ENCODE measurements around the gene ZNF609. TPM values are rescaled to one million over a fixed set of nuclear protein-coding genes. Genes with fewer than 3 reads are reported as not detected.

ZNF609 gene
- total RNA-seq, 2 donors from 2014 or later, result 52.3 to 54.8 TPM

GRCh38 chr15:64691896-64692565, 231.7 kb downstream of the ZNF609 start:
- peaks cover 86% of the 10 kb centered on the region for H3K36me3 Mint-ChIP-seq (ENCODE audit: low read depth)
- WGBS, 2 experiments (ENCODE audit: insufficient coverage in 1 of 2, insufficient read length in 1 of 2), result 93% methylated on average over 5 to 9 of the region's 9 CpGs
- Histone ChIP-seq H3K9ac (ENCODE audit: extremely low read depth, low read length, poor library complexity, severe bottlenecking) (no peak overlapping the region), H3K9me3 (ENCODE audit: control insufficient read depth, low read length) (no peaks in the 10 kb centered on the region), H3K4me1 (ENCODE audit: control insufficient read depth, insufficient read depth, low read length) (peaks cover 19% of the 10 kb centered on the region), H3K27ac (ENCODE audit: low read depth, low read length) (no peak overlapping the region), H3K36me3 (ENCODE audit: control insufficient read depth, insufficient read depth, low read length) (peaks cover 84% of the 10 kb centered on the region), H3K4me3 (ENCODE audit: low read length) (no peak overlapping the region), H3K27me3 (ENCODE audit: control insufficient read depth, insufficient read depth, low read length, poor library complexity, severe bottlenecking) (no peaks in the 10 kb centered on the region)
- no peak for DNase-seq
- no peak overlapping the region for H3K4me3 Mint-ChIP-seq
- no peaks in the 10 kb centered on the region for H3K27me3 Mint-ChIP-seq (ENCODE audit: insufficient read depth)
- peaks cover 58% of the 10 kb centered on the region for H3K4me1 Mint-ChIP-seq
- H3K9me3 Mint-ChIP-seq, result no peaks in the 10 kb centered on the region
- TF ChIP-seq CTCF (conservative IDR thresholded peaks at IDR 0.05), result no peak
- peak overlapping the region; percentile 65 for H3K27ac Mint-ChIP-seq

- Histone ChIP-seq H3K4me1 (ENCODE audit: control insufficient read depth, insufficient read depth, low read length) (peaks cover 10% of the 10 kb centered on the region), H3K36me3 (ENCODE audit: control insufficient read depth, insufficient read depth, low read length) (peaks cover 77% of the 10 kb centered on the region), H3K9ac (ENCODE audit: extremely low read depth, low read length, poor library complexity, severe bottlenecking) (no peak overlapping the region), H3K27ac (ENCODE audit: low read depth, low read length) (no peak overlapping the region), H3K27me3 (ENCODE audit: control insufficient read depth, insufficient read depth, low read length, poor library complexity, severe bottlenecking) (no peaks in the 10 kb centered on the region), H3K9me3 (ENCODE audit: control insufficient read depth, low read length) (no peaks in the 10 kb centered on the region), H3K4me3 (ENCODE audit: low read length) (no peak overlapping the region)
- Mint-ChIP-seq H3K27ac (peak overlapping the region; percentile 65), H3K4me1 (peaks cover 52% of the 10 kb centered on the region), H3K4me3 (no peak overlapping the region), H3K36me3 (ENCODE audit: low read depth) (peaks cover 79% of the 10 kb centered on the region), H3K9me3 (no peaks in the 10 kb centered on the region), H3K27me3 (ENCODE audit: insufficient read depth) (no peaks in the 10 kb centered on the region)
- 93 to 95% methylated on average over 5 of the region's 5 CpGs for WGBS, 2 experiments (ENCODE audit: insufficient coverage in 1 of 2, insufficient read length in 1 of 2)
- DNase-seq, result no peak
- TF ChIP-seq CTCF (conservative IDR thresholded peaks at IDR 0.05), result no peak
Measured at GRCh38 chr15:64693134-64693533, 232.8 kb downstream of the ZNF609 start.

GRCh38 chr15:64694816-64695215, 234.4 kb downstream of the ZNF609 start:
- Histone ChIP-seq H3K9ac (ENCODE audit: extremely low read depth, low read length, poor library complexity, severe bottlenecking) (no peak overlapping the region), H3K4me3 (ENCODE audit: low read length) (no peak overlapping the region), H3K4me1 (ENCODE audit: control insufficient read depth, insufficient read depth, low read length) (peaks cover 3% of the 10 kb centered on the region), H3K36me3 (ENCODE audit: control insufficient read depth, insufficient read depth, low read length) (peaks cover 75% of the 10 kb centered on the region), H3K27ac (ENCODE audit: low read depth, low read length) (no peak overlapping the region), H3K9me3 (ENCODE audit: control insufficient read depth, low read length) (no peaks in the 10 kb centered on the region), H3K27me3 (ENCODE audit: control insufficient read depth, insufficient read depth, low read length, poor library complexity, severe bottlenecking) (no peaks in the 10 kb centered on the region)
- Mint-ChIP-seq H3K27ac (peak overlapping the region; percentile 35), H3K36me3 (ENCODE audit: low read depth) (peaks cover 72% of the 10 kb centered on the region), H3K27me3 (ENCODE audit: insufficient read depth) (no peaks in the 10 kb centered on the region), H3K9me3 (no peaks in the 10 kb centered on the region), H3K4me3 (no peak overlapping the region), H3K4me1 (peaks cover 56% of the 10 kb centered on the region)
- 98% methylated on average over 2 of the region's 2 CpGs; no CpG with 5 or more reads in 1 of the 2 experiments for WGBS, 2 experiments (ENCODE audit: insufficient coverage in 1 of 2, insufficient read length in 1 of 2)
- TF ChIP-seq CTCF (conservative IDR thresholded peaks at IDR 0.05), result no peak
- no peak for DNase-seq
